Measurements from ENCODE around the gene PDE2A.
A peak's percentile ranks its signal among the peaks of the same experiment; 100 is the strongest.

PDE2A gene

GRCh38 chr11:72543849-72544542 lies 130.2 kb downstream of the PDE2A start:
- DNase-seq (ENCODE audit: low spot score) = no peak

DNA sequence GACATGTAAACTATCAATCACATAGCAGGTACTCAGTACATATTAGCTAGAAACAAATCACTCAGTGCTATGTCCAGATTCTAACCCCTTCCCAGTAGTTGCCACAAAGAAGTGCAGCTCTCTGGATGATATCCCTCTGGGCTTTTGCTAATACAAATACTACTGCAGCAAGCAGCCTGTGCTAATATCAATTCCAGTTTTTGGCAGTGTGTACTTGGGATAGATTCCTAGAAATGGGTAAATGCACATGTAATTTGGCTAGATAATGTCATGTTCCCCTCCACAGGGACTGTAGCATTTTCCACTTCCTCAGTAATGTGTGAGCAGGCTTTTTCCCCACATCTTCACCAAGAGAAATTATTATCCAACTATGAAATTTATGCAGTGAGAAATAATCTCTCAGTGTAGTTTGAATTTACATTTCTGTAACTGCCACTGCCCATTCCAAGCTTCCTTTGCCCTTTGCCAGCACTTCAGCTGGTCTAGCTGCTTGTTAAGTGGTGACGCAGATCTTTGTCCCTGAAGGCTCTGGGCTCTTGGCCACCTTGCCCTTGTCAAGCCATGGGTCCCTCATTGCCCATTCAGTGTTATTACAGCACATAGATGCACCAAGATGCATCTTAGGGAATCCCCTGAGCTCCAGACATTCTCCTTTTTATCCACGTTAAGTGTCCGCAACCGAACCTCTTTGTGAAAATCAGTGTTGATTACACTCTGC lies 132.8 kb downstream of the PDE2A start:
- no peak for DNase-seq (ENCODE audit: low spot score)

DNA sequence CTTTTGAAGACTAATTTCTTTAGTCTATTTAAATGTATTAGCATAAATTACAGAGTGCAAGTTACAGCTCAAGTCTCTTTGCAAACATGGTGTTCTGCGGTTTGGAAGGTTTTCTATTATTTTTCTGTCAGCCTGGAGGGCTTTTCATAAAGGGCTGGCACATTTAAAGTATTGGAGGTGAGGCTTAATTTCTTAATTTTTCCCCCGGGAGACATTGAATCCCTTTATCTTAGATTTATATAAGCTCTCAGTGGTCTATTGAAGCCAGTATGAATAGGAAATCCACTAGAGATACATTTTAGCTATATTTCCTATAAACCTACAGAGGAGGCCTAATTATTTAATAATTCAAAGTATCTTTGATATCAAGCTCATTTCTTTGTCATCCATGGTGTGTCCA lies 137.2 kb downstream of the PDE2A start:
- no peak for DNase-seq (ENCODE audit: low spot score)

- peak; percentile 36 for DNase-seq (ENCODE audit: low spot score)
Measured at GRCh38 chr11:72535194-72535547, 139.1 kb downstream of the PDE2A start.

GRCh38 chr11:72534371-72535193 lies 139.6 kb downstream of the PDE2A start:
- DNase-seq (ENCODE audit: low spot score) = no peak

DNA sequence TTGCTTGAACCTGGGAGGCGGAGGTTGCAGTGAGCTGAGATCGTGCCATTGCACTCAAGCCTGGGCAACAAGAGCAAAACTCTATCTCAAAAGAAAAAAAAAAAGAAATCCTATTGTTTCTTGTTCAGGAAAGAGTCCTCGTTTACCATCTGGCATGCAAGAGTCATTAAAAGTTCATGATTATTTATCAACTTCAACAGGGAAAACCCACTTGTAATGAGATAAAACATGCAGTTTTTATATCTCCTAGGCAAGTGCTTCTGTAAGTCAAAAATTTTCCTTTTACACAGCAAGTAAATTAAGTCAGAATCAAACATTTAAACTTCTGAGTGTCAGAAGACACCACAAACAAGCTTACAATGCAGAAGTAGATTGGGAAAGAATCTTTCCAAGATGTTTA lies 145.2 kb downstream of the PDE2A start:
- DNase-seq (ENCODE audit: low spot score) = no peak

GRCh38 chr11:72528121-72528520 lies 146.1 kb downstream of the PDE2A start:
- no peak for DNase-seq (ENCODE audit: low spot score)
